Stimulated activated CD8-positive, alpha-beta memory T cell treated with anti-CD3 and anti-CD28 coated beads, Interleukin-15, amount 100 ng/mL, for 1 hour (primary cell): Measurements from ENCODE around the gene LRRC36.
"Not testable (repeated sequence)": the region's sequence is repeated elsewhere in the genome, so short reads cannot be mapped to it uniquely, and the experiment has no call there.

Experiments used
- DNase-seq: peaks from one replicate; pipeline ENCODE4 v3.0.0-alpha.2; 2020; ENCODE audit warnings: low read depth

The LRRC36 gene

GRCh38 chr16:67342616-67343015 lies 16.0 kb downstream of the LRRC36 start:
- DNase-seq, result no peak

- DNase-seq, result no peak
These were observed 18.8 kb downstream of the LRRC36 start for GRCh38 chr16:67345401-67345800.

GRCh38 chr16:67346341-67346740 lies 19.7 kb downstream of the LRRC36 start:
- no peak for DNase-seq

GRCh38 chr16:67349172-67349571 lies 22.6 kb downstream of the LRRC36 start:
- DNase-seq, result no peak

- DNase-seq, result no peak
These were observed 23.7 kb downstream of the LRRC36 start for GRCh38 chr16:67350324-67350723.

GRCh38 chr16:67352463-67352862 lies 25.8 kb downstream of the LRRC36 start:
- not testable (repeated sequence) for DNase-seq

GRCh38 chr16:67356396-67356795 lies 29.8 kb downstream of the LRRC36 start:
- DNase-seq, result no peak

- no peak for DNase-seq
These were observed 30.9 kb downstream of the LRRC36 start for GRCh38 chr16:67357561-67357960.

- DNase-seq, result not testable (repeated sequence)
These were observed 33.1 kb downstream of the LRRC36 start for GRCh38 chr16:67359540-67360269.

GRCh38 chr16:67361038-67361437 lies 34.4 kb downstream of the LRRC36 start:
- DNase-seq, result no peak

- DNase-seq, result no peak
These were observed 38.1 kb downstream of the LRRC36 start for GRCh38 chr16:67364600-67365235.

GRCh38 chr16:67370661-67371060 lies 44.0 kb downstream of the LRRC36 start:
- no peak for DNase-seq

GRCh38 chr16:67372664-67373063 lies 46.0 kb downstream of the LRRC36 start:
- no peak for DNase-seq

GRCh38 chr16:67376012-67376411 lies 49.4 kb downstream of the LRRC36 start:
- not testable (repeated sequence) for DNase-seq

- no peak for DNase-seq
These were observed 52.0 kb downstream of the LRRC36 start for GRCh38 chr16:67378642-67379041.

GRCh38 chr16:67383284-67383683 lies 56.7 kb downstream of the LRRC36 start:
- DNase-seq, result no peak

- no peak for DNase-seq
These were observed 58.3 kb downstream of the LRRC36 start for GRCh38 chr16:67384778-67385510.

GRCh38 chr16:67386861-67387455 lies 60.3 kb downstream of the LRRC36 start:
- DNase-seq, result no peak

- DNase-seq, result no peak
These were observed 61.0 kb downstream of the LRRC36 start for GRCh38 chr16:67387479-67388079.

- DNase-seq, result no peak
These were observed 61.6 kb downstream of the LRRC36 start for GRCh38 chr16:67388191-67388590.

- DNase-seq, result no peak
These were observed 62.0 kb downstream of the LRRC36 start for GRCh38 chr16:67388591-67388990.
